ENCODE measurements around the gene MVB12B.

Gene MVB12B

DNA sequence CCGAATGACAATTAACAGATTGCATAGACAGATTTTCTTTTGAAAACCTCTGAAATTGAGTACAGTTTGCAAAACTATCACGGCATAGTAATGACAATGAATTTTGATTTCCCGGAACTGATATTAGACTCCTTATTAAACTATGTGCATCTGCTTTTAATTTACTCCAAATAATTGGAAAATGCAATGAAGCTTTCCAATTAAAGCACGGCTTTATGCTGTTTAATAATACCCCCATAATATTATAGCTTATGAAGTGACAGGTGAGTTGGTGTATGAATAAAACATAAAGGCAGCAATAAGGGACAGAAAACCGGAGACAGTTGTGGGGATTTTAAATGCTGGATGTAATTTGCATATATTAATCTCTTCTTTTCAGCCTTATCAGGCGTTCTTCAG lies 110.6 kb downstream of the MVB12B start:
- peaks cover 23% of the 10 kb centered on the region for H3K4me1 ChIP-seq (ENCODE audit: insufficient read depth, low read length, poor library complexity, severe bottlenecking)
- no peak overlapping the region for H2AFZ ChIP-seq (ENCODE audit: low read length)
- no peaks in the 10 kb centered on the region for H3F3A ChIP-seq (ENCODE audit: low read depth)
- no peaks in the 10 kb centered on the region; the same call in 1 of the 2 replicates for H3K79me2 ChIP-seq (ENCODE audit: insufficient read depth, low read length)
- TF ChIP-seq, protein P1, sequence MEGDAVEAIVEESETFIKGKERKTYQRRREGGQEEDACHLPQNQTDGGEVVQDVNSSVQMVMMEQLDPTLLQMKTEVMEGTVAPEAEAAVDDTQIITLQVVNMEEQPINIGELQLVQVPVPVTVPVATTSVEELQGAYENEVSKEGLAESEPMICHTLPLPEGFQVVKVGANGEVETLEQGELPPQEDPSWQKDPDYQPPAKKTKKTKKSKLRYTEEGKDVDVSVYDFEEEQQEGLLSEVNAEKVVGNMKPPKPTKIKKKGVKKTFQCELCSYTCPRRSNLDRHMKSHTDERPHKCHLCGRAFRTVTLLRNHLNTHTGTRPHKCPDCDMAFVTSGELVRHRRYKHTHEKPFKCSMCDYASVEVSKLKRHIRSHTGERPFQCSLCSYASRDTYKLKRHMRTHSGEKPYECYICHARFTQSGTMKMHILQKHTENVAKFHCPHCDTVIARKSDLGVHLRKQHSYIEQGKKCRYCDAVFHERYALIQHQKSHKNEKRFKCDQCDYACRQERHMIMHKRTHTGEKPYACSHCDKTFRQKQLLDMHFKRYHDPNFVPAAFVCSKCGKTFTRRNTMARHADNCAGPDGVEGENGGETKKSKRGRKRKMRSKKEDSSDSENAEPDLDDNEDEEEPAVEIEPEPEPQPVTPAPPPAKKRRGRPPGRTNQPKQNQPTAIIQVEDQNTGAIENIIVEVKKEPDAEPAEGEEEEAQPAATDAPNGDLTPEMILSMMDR (conservative IDR thresholded peaks at IDR 0.05; ENCODE audit: low read length): no peak
- no peak for TF ChIP-seq EZH2phosphoT487 (IDR thresholded peaks at IDR 0.05; ENCODE audit: borderline replicate concordance)
- H3K4me3 ChIP-seq (ENCODE audit: low read length, poor library complexity, severe bottlenecking): no peak overlapping the region
- no peak overlapping the region for H3K9ac ChIP-seq (ENCODE audit: low read depth, low read length, poor library complexity, severe bottlenecking)
- peaks cover 34% of the 10 kb centered on the region; the same call in 1 of the 2 replicates for H3K36me3 ChIP-seq (ENCODE audit: insufficient read depth, low read length)
- H3K9me2 ChIP-seq (replicated peaks; ENCODE audit: low read depth, low read length): no peaks in the 10 kb centered on the region
- H4K20me1 ChIP-seq (ENCODE audit: insufficient read depth, low read length, poor library complexity, severe bottlenecking): no peaks in the 10 kb centered on the region
- no peak overlapping the region for H3K4me2 ChIP-seq (ENCODE audit: low read depth, low read length, poor library complexity, severe bottlenecking)
- no peaks in the 10 kb centered on the region for H3K9me3 ChIP-seq (ENCODE audit: insufficient read depth, low read depth, low read length)
- H3K27me3 ChIP-seq (ENCODE audit: insufficient read depth, low read length, poor library complexity, severe bottlenecking): no peaks in the 10 kb centered on the region

DNA sequence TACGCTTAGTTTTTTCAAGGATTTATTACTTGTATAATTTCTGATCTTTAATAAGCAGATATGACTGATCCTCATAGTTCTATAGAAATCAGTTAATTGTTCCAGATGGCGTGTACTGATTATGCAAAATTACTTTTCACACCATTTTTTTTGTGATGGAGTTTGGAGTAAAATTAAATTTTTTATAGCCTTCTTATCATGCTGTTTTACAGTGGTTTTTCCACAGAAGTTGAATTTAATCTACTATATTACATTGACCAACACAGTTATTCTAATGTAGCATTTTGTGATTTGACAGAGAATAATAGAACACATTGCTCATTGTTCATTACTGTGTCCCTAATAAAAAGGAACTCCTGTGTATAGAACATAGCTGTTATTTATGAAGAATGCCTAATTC lies 111.1 kb downstream of the MVB12B start:
- Histone ChIP-seq H3K4me1 (ENCODE audit: insufficient read depth, low read length, poor library complexity, severe bottlenecking) (peaks cover 24% of the 10 kb centered on the region), H4K20me1 (ENCODE audit: insufficient read depth, low read length, poor library complexity, severe bottlenecking) (no peaks in the 10 kb centered on the region), H3F3A (ENCODE audit: low read depth) (no peaks in the 10 kb centered on the region), H3K4me2 (ENCODE audit: low read depth, low read length, poor library complexity, severe bottlenecking) (no peak overlapping the region), H3K79me2 (ENCODE audit: insufficient read depth, low read length) (no peaks in the 10 kb centered on the region; the same call in 1 of the 2 replicates), H3K27me3 (ENCODE audit: insufficient read depth, low read length, poor library complexity, severe bottlenecking) (no peaks in the 10 kb centered on the region), H3K9ac (ENCODE audit: low read depth, low read length, poor library complexity, severe bottlenecking) (no peak overlapping the region), H2AFZ (ENCODE audit: low read length) (no peak overlapping the region), H3K36me3 (ENCODE audit: insufficient read depth, low read length) (peaks cover 31% of the 10 kb centered on the region; the same call in 1 of the 2 replicates), H3K9me3 (ENCODE audit: insufficient read depth, low read depth, low read length) (no peaks in the 10 kb centered on the region), H3K9me2 (replicated peaks; ENCODE audit: low read depth, low read length) (no peaks in the 10 kb centered on the region), H3K4me3 (ENCODE audit: low read length, poor library complexity, severe bottlenecking) (no peak overlapping the region)
- TF ChIP-seq EZH2phosphoT487 (IDR thresholded peaks at IDR 0.05; ENCODE audit: borderline replicate concordance): no peak
- TF ChIP-seq, protein P1 (conservative IDR thresholded peaks at IDR 0.05; ENCODE audit: low read length): no peak

DNA sequence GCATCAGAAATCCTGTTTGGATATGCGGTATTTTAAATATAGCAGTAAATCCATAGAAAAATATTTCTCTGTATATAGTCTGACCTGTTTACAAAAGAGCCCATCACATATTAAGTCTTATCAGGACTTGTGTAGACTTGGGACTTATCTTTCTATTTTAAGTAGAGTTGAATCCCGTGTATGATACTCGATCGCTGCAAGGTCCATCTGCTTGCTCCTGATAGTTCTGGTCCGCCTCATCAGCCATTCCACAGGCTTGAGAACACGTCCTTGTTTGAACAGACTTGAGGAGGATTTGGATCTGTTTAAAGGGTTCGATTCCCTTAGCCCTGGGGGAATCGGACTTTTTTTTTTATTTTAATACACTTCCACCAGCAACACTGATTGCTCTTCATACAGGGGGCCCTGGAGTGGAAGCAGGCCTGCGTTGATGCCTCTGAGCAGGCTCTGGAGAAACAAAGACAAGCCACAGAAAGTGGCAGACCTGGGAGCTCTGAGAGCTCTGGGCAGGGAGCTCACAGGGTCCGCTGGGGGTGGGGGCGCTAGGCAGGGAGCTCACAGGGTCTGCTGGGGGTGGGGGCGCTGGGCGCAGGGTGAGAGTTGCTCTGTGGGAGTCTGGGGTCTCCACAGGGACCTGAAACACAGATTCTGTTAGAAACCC lies 112.2 kb downstream of the MVB12B start:
- no peaks in the 10 kb centered on the region for H3F3A ChIP-seq (ENCODE audit: low read depth)
- no peak overlapping the region for H2AFZ ChIP-seq (ENCODE audit: low read length)
- H3K27me3 ChIP-seq (ENCODE audit: insufficient read depth, low read length, poor library complexity, severe bottlenecking): no peaks in the 10 kb centered on the region
- no peak overlapping the region for H3K9ac ChIP-seq (ENCODE audit: low read depth, low read length, poor library complexity, severe bottlenecking)
- no peak for TF ChIP-seq EZH2phosphoT487 (IDR thresholded peaks at IDR 0.05; ENCODE audit: borderline replicate concordance)
- TF ChIP-seq, protein P1 (conservative IDR thresholded peaks at IDR 0.05; ENCODE audit: low read length): no peak
- H3K9me2 ChIP-seq (replicated peaks; ENCODE audit: low read depth, low read length): no peaks in the 10 kb centered on the region
- H3K4me1 ChIP-seq (ENCODE audit: insufficient read depth, low read length, poor library complexity, severe bottlenecking): peaks cover 24% of the 10 kb centered on the region
- H4K20me1 ChIP-seq (ENCODE audit: insufficient read depth, low read length, poor library complexity, severe bottlenecking): no peaks in the 10 kb centered on the region
- H3K36me3 ChIP-seq (ENCODE audit: insufficient read depth, low read length): peaks cover 19% of the 10 kb centered on the region; the same call in 1 of the 2 replicates
- no peaks in the 10 kb centered on the region for H3K9me3 ChIP-seq (ENCODE audit: insufficient read depth, low read depth, low read length)
- H3K4me3 ChIP-seq (ENCODE audit: low read length, poor library complexity, severe bottlenecking): no peak overlapping the region
- H3K79me2 ChIP-seq (ENCODE audit: insufficient read depth, low read length): no peaks in the 10 kb centered on the region; the same call in 1 of the 2 replicates
- H3K4me2 ChIP-seq (ENCODE audit: low read depth, low read length, poor library complexity, severe bottlenecking): no peak overlapping the region

Data from Loucy (cell line).